AG04449 (cell line): ENCODE measurements around the gene FAM204A.

Source experiments
- CTCF ChIA-PET: fragments of 350-600 bp; formaldehyde crosslinking; extraction: SDS; loops from one replicate; lab custom pipeline; 2021; ENCODE audit warnings: antibody characterized with exemption; lab: Yijun Ruan, JAX
- POLR2A ChIA-PET: fragments of 400-600, 350-600 bp; formaldehyde crosslinking; extraction: SDS; loops from one replicate; lab custom pipeline; 2020; ENCODE audit warnings: antibody characterized with exemption, inconsistent platforms; lab: Yijun Ruan, JAX
- DNase-seq: peaks from one replicate; pipeline ENCODE4 v3.0.0-alpha.2; 2010; ENCODE audit warnings: low read depth, low spot score
- H3K4me3 ChIP-seq: 2 replicates; pipeline ENCODE4 v1.5.1; 2011; ENCODE audit warnings: low read depth, mild to moderate bottlenecking, control low read depth, low read length
- TF ChIP-seq, protein P1 (sequence below): IDR thresholded peaks from one replicate; pipeline ENCODE4 v1.5.1; 2011; ENCODE audit warnings: mild to moderate bottlenecking, moderate library complexity, low read length, control low read depth, inconsistent platforms; ENCODE audit not compliant: insufficient read depth; ENCODE audit errors: missing control alignments

FAM204A gene

GRCh38 chr10:118254654-118255053 lies 87.5 kb downstream of the FAM204A start:
- ChIA-PET POLR2A (no interaction called here), CTCF (interaction anchor here (1.0 kb wide), 1 partner anchor 14 kb away, joined by 3 read pairs; no protein-coding TSS in a partner anchor)
- H3K4me3 ChIP-seq: no peak overlapping the region
- no peak for DNase-seq
- TF ChIP-seq, protein P1, sequence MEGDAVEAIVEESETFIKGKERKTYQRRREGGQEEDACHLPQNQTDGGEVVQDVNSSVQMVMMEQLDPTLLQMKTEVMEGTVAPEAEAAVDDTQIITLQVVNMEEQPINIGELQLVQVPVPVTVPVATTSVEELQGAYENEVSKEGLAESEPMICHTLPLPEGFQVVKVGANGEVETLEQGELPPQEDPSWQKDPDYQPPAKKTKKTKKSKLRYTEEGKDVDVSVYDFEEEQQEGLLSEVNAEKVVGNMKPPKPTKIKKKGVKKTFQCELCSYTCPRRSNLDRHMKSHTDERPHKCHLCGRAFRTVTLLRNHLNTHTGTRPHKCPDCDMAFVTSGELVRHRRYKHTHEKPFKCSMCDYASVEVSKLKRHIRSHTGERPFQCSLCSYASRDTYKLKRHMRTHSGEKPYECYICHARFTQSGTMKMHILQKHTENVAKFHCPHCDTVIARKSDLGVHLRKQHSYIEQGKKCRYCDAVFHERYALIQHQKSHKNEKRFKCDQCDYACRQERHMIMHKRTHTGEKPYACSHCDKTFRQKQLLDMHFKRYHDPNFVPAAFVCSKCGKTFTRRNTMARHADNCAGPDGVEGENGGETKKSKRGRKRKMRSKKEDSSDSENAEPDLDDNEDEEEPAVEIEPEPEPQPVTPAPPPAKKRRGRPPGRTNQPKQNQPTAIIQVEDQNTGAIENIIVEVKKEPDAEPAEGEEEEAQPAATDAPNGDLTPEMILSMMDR: no peak

- no peak for DNase-seq
- no peak overlapping the region for H3K4me3 ChIP-seq
- TF ChIP-seq, protein P1: no peak
- ChIA-PET POLR2A (no interaction called here), CTCF (interaction anchor here (0.7 to 2.1 kb wide), 3 partner anchors 10 to 822 kb away, joined by 3 to 5 read pairs (median 4); no protein-coding TSS in a partner anchor)
Measured at GRCh38 chr10:118253397-118253796, 88.7 kb downstream of the FAM204A start.

DNA sequence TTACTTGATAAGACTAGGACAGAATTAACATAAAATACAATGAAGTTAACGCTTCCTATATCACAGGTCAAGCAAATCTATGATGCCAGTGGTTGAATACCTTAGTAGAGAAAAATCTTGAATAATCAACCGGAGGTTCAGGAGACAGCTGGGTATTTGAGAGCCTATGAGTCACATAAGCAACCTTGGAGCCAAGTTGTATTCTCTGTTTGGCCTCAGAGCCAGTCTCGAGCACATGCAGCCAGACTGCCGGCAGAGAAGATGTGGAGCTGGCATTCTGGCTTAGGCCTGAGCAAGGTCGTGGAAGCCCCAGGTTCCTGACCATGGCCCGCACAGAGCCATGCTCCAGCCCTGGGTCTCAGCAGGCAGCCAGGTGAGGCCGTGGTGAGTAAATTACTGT lies 90.3 kb downstream of the FAM204A start:
- CTCF ChIA-PET: interaction anchor here (1.1 to 2.1 kb wide), 3 partner anchors 8 to 11 kb away, joined by 4 to 5 read pairs (median 5); no protein-coding TSS in a partner anchor
- no peak overlapping the region for H3K4me3 ChIP-seq
- POLR2A ChIA-PET: no interaction called here
- TF ChIP-seq, protein P1: no peak
- no peak for DNase-seq

- ChIA-PET CTCF (interaction anchor here (0.9 to 1.7 kb wide), 5 partner anchors 8 to 753 kb away, joined by 3 to 9 read pairs (median 3); no protein-coding TSS in a partner anchor), POLR2A (no interaction called here)
- no peak overlapping the region for H3K4me3 ChIP-seq
- TF ChIP-seq, protein P1: no peak
- no peak for DNase-seq
Measured at GRCh38 chr10:118249714-118250113, 92.4 kb downstream of the FAM204A start.
